Psoas muscle (tissue), 8 donors: ENCODE data around the gene COX20. TPM values are rescaled to one million over a fixed set of nuclear protein-coding genes. Genes with fewer than 3 reads are reported as not detected.

Experiments
- ATAC-seq, 4 donors: fragments of 200-7000 bp; cut with Tn5 transposase; one replicate each; pipeline ENCODE4 v1.9.1; 2020; ENCODE audit warnings: moderate library complexity in 3 of 4, mild to moderate bottlenecking in 2 of 4
- DNase-seq, 2 donors: peaks; one replicate each; pipeline ENCODE4 v3.0.0-alpha.2; 2020
- H3K27ac ChIP-seq: fragments of 200-600 bp; one replicate; pipeline ENCODE4 v1.8.0; 2022
- H3K27me3 ChIP-seq, 3 donors: fragments of 200-600 bp in 1 of 3; one replicate each; pipeline versions ENCODE4 v1.6.1 to v1.8.0; 2013 to 2022; ENCODE audit warnings: low read length in 2 of 3, mild to moderate bottlenecking in 2 of 3, moderate library complexity in 1 of 3; ENCODE audit not compliant: insufficient read depth in 3 of 3
- H3K36me3 ChIP-seq, 2 donors: fragments of 200-600 bp in 1 of 2; one replicate each; pipeline versions ENCODE4 v1.6.1 to v1.8.0; 2013 to 2022; ENCODE audit warnings: low read depth in 1 of 2, mild to moderate bottlenecking in 1 of 2, moderate library complexity in 1 of 2; ENCODE audit not compliant: insufficient read depth in 1 of 2
- H3K4me1 ChIP-seq: fragments of 200-600 bp; one replicate; pipeline ENCODE4 v1.8.0; 2022
- H3K4me3 ChIP-seq: fragments of 200-600 bp; one replicate; pipeline ENCODE4 v1.8.0; 2022; ENCODE audit warnings: mild to moderate bottlenecking
- H3K9me3 ChIP-seq: fragments of 200-600 bp; one replicate; pipeline ENCODE4 v1.8.0; 2022
- WGBS, 3 donors: extraction: QIAGEN DNeasy Blood & Tissue Kit; methylation state at CpG; one replicate each; pipeline versions ENCODE4 v1.1.6 to v1.1.7; 2013; 5-methylcytosine and 5-hydroxymethylcytosine counted together
- intact Hi-C, 2 donors: fragments of 100-400 bp; cut with DNase I; formaldehyde crosslinking; loops; one replicate each; pipeline versions ENCODE4 v1.11.0 to v1.14.2; 2022
- polyA plus RNA-seq, 3 donors: library from polyadenylated mRNA; stranded (reverse); fragments of 200-250 nt; gene quantifications; one replicate each; pipeline ENCODE4 v1.2.3, GENCODE V29; 2013
- total RNA-seq, 4 donors: library from RNA; stranded (reverse); fragmentation: NEBNext Ultra II Directional in 2 of 4; extraction: Animal tissue kit (Norgen Biotek cat#: 25700) in 2 of 4; gene quantifications; one replicate each; pipeline versions ENCODE4 v1.2.1 to v1.2.4, GENCODE V29; 2021 to 2023
- TF ChIP-seq, protein P1 (sequence below): fragments of 200-600 bp; IDR thresholded peaks from one replicate; pipeline ENCODE4 v1.8.0; 2022; ENCODE audit warnings: antibody characterized with exemption
- donor health status: healthy with polysubstance abuse.
- donor health status: DM: no; HTN: no; CAD: no; lungs with moderate emphysema.
- donor health status: Bipolar disorder and iron deficiency.
- donor health status: healthy.
- donor health status: DM: yes; HTN: yes; CAD: no.
- donor health status: DM: no; HTN: no; CAD: no.
- donor health status: DM: no; HTN: no; CAD: no.
- donor health status: DM: yes; HTN: yes; CAD: no.

Gene COX20
- total and polyA plus RNA-seq, 7 donors: 22.6 to 76.8 (median 35.8) TPM

DNA sequence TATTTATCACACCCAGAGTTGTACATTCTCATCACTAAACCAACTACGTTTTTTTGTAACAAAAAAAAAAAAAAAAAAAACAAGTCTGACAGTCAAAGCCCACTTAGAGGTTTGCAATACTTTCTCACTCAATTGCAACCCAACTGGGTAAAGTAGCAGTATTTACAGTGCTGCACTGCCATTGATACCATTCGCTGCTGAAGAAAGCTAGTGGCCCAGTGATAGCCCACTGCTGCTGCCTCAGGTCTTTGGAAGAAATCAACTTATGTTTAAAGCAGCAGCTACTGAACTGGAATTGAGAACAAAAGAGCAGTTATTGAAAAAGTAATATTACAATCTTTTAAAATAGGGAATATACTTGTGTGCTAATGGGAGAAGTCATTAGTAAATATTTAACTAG lies 26.2 kb downstream of the COX20 start:
- DNase-seq (no peak), ATAC-seq (no peak)
- TF ChIP-seq, protein P1, sequence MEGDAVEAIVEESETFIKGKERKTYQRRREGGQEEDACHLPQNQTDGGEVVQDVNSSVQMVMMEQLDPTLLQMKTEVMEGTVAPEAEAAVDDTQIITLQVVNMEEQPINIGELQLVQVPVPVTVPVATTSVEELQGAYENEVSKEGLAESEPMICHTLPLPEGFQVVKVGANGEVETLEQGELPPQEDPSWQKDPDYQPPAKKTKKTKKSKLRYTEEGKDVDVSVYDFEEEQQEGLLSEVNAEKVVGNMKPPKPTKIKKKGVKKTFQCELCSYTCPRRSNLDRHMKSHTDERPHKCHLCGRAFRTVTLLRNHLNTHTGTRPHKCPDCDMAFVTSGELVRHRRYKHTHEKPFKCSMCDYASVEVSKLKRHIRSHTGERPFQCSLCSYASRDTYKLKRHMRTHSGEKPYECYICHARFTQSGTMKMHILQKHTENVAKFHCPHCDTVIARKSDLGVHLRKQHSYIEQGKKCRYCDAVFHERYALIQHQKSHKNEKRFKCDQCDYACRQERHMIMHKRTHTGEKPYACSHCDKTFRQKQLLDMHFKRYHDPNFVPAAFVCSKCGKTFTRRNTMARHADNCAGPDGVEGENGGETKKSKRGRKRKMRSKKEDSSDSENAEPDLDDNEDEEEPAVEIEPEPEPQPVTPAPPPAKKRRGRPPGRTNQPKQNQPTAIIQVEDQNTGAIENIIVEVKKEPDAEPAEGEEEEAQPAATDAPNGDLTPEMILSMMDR: no peak
- Histone ChIP-seq H3K4me1 (peaks cover 61% of the 10 kb centered on the region), H3K4me3 (peak overlapping the region; percentile 97), H3K27me3 (no peaks in the 10 kb centered on the region), H3K27ac (peak overlapping the region; percentile 100), H3K9me3 (no peaks in the 10 kb centered on the region), H3K36me3 (peaks cover 10 to 58% of the 10 kb centered on the region in 2 donors)
- WGBS, 3 donors: 1 to 8% (median 4%) methylated on average over 2 of the region's 2 CpGs
- intact Hi-C loops: loop anchor here in 1 of 2 donors (2.0 kb wide), 1 partner anchor 27 kb away; the partner anchor contains the start of gene COX20

DNA sequence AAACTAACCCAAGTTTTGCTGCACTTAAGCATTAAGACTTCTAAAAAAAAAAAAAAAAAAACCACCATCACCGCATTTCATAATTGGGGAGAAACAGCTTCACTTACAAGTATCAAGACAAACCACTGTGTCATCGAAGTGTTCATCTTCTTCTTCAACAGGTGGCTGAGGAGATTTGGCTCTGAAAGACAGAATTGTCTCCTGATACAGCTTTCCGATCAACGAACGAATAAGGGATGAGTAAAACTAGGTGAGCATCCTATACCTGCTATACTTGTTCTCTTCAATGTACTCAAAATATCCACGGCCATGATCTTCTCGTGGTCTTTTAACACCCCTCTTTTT lies 26.9 kb downstream of the COX20 start:
- ATAC-seq (no peak), DNase-seq (no peak)
- 0% methylated on average over 7 of the region's 7 CpGs for WGBS, 3 donors
- intact Hi-C loops: loop anchor here in 1 of 2 donors (2.0 kb wide), 1 partner anchor 28 kb away; the partner anchor contains the start of gene COX20
- TF ChIP-seq, protein P1: no peak
- peaks cover 9 to 52% of the 10 kb centered on the region in 2 donors for H3K36me3 ChIP-seq
- H3K4me1 ChIP-seq: peaks cover 61% of the 10 kb centered on the region
- peak overlapping the region; percentile 97 for H3K4me3 ChIP-seq
- peak overlapping the region; percentile 100 for H3K27ac ChIP-seq
- H3K9me3 ChIP-seq: no peaks in the 10 kb centered on the region
- H3K27me3 ChIP-seq: no peaks in the 10 kb centered on the region

DNA sequence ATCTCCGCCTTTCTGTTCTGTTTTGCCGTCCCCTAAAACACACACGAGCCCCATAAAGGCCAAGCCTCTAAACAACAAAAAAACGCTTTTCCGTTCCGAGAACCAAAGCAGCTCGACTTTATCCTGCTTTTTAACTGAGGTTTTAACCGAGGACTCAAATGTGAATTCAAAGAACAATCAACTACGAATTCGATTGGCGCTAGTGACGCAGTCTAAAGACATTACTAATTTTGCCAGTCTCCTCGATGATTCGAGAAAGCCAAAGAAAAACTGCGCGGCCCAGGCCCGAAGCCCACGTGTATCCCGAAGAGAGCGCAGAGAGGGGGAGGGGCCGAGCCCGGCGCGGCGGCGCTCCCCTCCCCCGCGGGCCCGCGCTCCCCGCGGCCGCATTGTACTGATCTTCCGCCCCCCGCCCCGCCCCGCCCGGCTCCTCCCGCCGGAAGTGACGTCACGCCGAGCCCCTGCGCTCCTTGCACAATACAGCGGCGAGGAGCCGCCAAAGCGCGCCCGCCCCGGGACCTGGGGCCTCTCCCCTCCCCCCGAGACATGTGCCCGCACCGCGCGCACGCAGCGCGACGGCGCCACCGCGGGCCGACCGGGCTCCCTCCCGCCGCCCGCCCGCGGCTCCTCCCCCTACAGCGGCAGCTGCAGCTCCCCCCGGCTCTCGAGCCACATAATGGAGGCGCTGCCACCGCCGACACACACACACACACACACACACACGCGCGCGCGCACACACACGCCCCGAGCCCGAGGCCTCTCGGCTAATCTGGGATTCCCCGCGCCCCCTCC lies 27.4 kb downstream of the COX20 start:
- DNase-seq (peak; percentile 98 to 99), ATAC-seq (peak; percentile 78 to 87 (median 84))
- peak overlapping the region; percentile 97 for H3K4me3 ChIP-seq
- intact Hi-C loops: loop anchor here in 1 of 2 donors (2.0 kb wide), 1 partner anchor 28 kb away; the partner anchor contains the start of gene COX20
- H3K36me3 ChIP-seq: peaks cover 8 to 46% of the 10 kb centered on the region in 2 donors
- H3K27ac ChIP-seq: peak overlapping the region; percentile 100
- TF ChIP-seq, protein P1: no peak
- WGBS, 3 donors: 1% methylated on average over 36 to 87 of the region's 87 CpGs
- no peaks in the 10 kb centered on the region for H3K9me3 ChIP-seq
- H3K4me1 ChIP-seq: peaks cover 56% of the 10 kb centered on the region
- H3K27me3 ChIP-seq: no peaks in the 10 kb centered on the region

DNA sequence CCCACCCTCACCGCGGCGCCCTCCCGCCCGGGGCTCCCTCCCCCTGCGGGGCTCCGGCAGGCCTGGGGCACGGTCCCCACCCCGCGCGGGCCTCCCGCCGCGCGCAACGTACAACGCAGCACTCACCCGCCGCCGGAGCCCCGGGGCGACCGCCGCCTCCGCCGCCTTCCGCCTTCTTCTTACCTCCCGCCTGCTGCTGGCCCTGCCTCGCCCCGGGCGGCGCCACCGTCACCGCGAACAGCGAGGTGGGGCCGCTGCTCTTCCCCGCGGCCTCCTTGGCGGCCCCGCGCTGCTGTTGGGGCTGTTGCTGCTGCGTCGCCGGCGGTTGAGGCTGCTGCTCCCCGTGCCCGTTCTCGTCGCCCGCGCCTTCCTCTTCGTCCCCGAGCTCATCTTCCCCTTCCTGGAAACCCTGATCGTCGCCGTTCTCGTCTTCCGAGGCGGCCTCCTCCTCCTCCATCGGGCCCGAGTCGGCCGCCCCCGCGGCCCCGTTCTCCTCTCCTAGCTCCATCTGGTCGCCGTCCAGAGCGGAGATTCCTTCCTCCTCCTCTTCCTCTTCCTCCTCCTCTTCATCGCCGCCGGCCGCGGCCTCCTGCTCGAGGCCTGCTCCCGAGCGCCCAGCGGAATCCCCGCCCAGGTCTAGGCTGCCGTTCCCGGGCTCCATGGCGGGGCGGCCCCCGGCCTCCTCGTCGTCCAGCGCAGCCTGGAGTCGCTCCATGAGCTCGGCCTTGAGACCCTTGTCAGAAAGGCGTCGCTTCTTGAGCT lies 28.2 kb downstream of the COX20 start:
- 0 to 1% (median 0%) methylated on average over 68 to 89 of the region's 92 CpGs for WGBS, 3 donors
- no peaks in the 10 kb centered on the region for H3K27me3 ChIP-seq
- H3K27ac ChIP-seq: peak overlapping the region; percentile 100
- H3K9me3 ChIP-seq: no peaks in the 10 kb centered on the region
- H3K36me3 ChIP-seq: peaks cover 4 to 38% of the 10 kb centered on the region in 2 donors
- TF ChIP-seq, protein P1: no peak
- DNase-seq: peak; percentile 58 to 75
- ATAC-seq: peak; percentile 1 to 16 (median 6)
- H3K4me3 ChIP-seq: peak overlapping the region; percentile 97
- H3K4me1 ChIP-seq: peaks cover 48% of the 10 kb centered on the region
- intact Hi-C loops: loop anchor here (1.0 to 2.0 kb wide), 6 partner anchors 29 to 179 kb away; partner anchors contain the start of gene COX20 (in 1 of the 2)
